Stimulated activated memory B cell treated with anti-CD40 and anti-IgM and Interleukin-4, amounts not matched to agents 10 μg/mL and 1 μg/mL and 100 μg/mL, for 72 hours (primary cell): ENCODE measurements around the gene WNT7A.

ENCODE experiments used
- ATAC-seq: fragments of 150-1000 bp; cut with Tn5 transposase; 2 replicates; pipeline ENCODE4 v1.10.0; 2021
- H3K27ac Mint-ChIP-seq: one replicate; pipeline ENCODE4 v1.8.0; 2022; ENCODE audit warnings: mild to moderate bottlenecking, mixed read lengths
- H3K27me3 Mint-ChIP-seq: one replicate; pipeline ENCODE4 v1.8.0; 2022; ENCODE audit warnings: mixed read lengths
- H3K36me3 Mint-ChIP-seq: one replicate; pipeline ENCODE4 v1.8.0; 2022; ENCODE audit warnings: mixed read lengths
- H3K4me1 Mint-ChIP-seq: one replicate; pipeline ENCODE4 v1.8.0; 2022; ENCODE audit warnings: mixed read lengths
- H3K4me3 Mint-ChIP-seq: one replicate; pipeline ENCODE4 v1.8.0; 2022; ENCODE audit warnings: mild to moderate bottlenecking, moderate library complexity, mixed read lengths
- H3K9me3 Mint-ChIP-seq: one replicate; pipeline ENCODE4 v1.8.0; 2022; ENCODE audit warnings: mixed read lengths

WNT7A gene

DNA sequence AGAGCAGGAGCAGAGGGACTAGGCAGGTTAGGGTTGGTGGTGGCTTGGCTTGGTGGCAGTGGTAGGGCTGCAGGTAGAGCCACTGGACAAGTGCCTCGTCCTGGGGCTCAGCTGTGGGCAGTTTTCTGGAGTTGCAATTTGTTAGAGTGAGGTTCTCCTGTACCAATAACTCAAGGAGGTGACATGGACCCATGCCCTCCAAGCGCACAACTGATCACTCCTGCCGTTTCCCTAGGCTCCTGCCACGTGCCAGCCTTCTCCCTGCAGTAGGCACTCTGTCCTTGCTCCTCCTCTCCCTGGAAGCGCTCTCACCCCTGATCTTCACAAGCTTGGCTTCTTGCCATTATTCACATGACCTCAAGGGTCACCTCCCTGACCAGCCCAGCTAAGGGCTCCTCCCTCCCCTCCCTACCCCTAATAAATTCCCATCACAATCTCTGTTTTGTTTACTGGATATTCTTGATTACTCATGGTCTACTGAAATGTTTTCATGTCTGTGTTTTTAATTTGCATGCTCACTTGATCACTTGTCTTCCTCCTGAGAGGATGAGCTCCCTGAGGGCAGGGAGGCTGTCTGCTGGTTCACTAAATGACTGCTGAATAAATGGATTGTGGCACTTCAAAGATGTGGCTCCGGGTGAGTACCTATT lies 3.3 kb downstream of the WNT7A start:
- Mint-ChIP-seq H3K4me3 (no peak overlapping the region), H3K27ac (no peak overlapping the region), H3K27me3 (peaks cover 76% of the 10 kb centered on the region)

DNA sequence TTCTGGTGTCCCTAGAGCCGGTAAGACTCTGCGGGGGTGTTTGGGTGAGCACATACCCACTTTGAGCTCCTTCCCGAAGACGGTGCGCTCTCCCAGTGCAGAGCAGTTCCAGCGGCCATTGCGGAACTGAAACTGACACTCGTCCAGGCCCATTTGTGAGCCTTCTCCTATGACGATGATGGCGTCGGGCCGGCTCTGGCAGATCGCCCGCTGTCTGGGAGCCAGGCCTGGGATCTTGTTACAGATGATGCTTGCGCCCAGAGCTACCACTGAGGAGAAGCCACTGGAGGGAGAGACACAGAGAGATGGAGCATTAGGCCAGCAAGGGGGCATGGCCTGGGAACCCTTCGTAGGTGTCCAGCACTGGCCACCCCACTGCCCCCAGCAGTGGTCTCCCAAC lies 5.0 kb downstream of the WNT7A start:
- ATAC-seq, result no peak
- Mint-ChIP-seq H3K9me3 (peaks cover 7% of the 10 kb centered on the region), H3K36me3 (no peaks in the 10 kb centered on the region), H3K4me1 (peaks cover 5% of the 10 kb centered on the region), H3K4me3 (no peak overlapping the region), H3K27me3 (peaks cover 71% of the 10 kb centered on the region), H3K27ac (no peak overlapping the region)

More for the DNA sequence above, 3.3 kb downstream of the WNT7A start:
- ATAC-seq, result no peak
- Mint-ChIP-seq H3K9me3 (peaks cover 3% of the 10 kb centered on the region), H3K4me1 (peaks cover 5% of the 10 kb centered on the region), H3K36me3 (no peaks in the 10 kb centered on the region)

DNA sequence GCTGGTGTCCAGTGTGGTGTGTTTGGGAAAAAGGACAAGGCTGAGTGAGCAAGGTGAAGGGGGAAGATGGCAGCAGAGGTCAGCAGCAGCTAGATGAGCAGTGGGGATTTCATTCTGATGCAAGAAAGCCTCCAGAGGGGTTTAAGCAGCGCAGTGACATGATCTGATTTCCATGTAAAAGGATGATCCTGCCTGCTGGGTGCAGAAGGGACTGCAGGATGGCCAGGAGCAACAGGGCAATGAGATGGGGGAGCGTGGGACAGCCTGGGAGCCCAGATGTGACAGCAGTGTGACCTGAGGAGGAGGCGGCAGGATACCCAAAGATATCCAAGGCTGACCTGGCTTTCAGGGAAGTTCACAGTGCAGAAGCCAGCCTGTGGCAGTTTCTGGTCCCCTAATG lies 6.1 kb downstream of the WNT7A start:
- no peak for ATAC-seq
- peaks cover 15% of the 10 kb centered on the region for H3K9me3 Mint-ChIP-seq
- peaks cover 1% of the 10 kb centered on the region for H3K4me1 Mint-ChIP-seq
- H3K4me3 Mint-ChIP-seq, result no peak overlapping the region
- no peaks in the 10 kb centered on the region for H3K36me3 Mint-ChIP-seq
- peaks cover 66% of the 10 kb centered on the region for H3K27me3 Mint-ChIP-seq
- H3K27ac Mint-ChIP-seq, result no peak overlapping the region

DNA sequence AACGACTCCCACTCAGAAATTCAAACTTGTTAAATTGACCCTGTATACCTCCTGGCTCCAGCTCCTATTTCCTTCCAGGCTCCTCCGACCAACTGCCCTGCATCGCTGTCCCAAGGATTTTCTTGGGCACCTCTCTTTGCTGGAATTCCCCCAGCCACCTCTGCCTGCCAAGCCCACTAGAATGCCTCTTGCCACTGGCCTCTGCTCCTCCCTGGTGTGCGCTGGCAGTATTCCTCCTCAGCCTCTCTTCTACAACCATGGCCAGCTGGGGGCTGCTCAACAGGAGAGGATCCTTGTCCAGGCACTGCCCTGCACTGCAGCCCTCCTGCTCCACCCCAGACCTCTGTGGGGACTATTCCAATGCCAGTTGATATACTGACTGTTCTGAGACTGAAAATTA lies 7.4 kb downstream of the WNT7A start:
- H3K36me3 Mint-ChIP-seq, result no peaks in the 10 kb centered on the region
- peaks cover 62% of the 10 kb centered on the region for H3K27me3 Mint-ChIP-seq
- no peak for ATAC-seq
- H3K27ac Mint-ChIP-seq, result no peak overlapping the region
- no peaks in the 10 kb centered on the region for H3K4me1 Mint-ChIP-seq
- H3K4me3 Mint-ChIP-seq, result no peak overlapping the region
- peaks cover 19% of the 10 kb centered on the region for H3K9me3 Mint-ChIP-seq

DNA sequence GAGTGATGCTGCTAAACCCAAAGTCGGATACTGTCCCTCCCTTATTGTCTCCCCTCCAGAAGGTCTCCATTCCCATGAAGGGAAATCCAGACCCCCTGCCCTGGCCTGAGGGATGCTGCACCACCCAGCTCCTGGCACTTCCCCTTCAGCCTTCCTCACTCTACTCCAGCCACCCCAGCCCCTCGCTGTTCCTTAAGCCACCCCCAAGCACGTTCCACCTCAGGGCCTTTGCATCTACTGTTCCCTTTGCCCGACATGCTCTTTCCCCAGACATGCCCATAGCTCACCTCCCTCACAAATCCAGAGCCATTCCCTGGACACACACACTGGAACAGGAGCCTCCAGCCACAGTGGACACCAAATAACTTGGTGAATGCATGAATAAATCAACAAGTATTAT lies 8.1 kb downstream of the WNT7A start:
- H3K36me3 Mint-ChIP-seq, result no peaks in the 10 kb centered on the region
- ATAC-seq, result no peak
- no peak overlapping the region for H3K27ac Mint-ChIP-seq
- H3K4me1 Mint-ChIP-seq, result no peaks in the 10 kb centered on the region
- peaks cover 62% of the 10 kb centered on the region for H3K27me3 Mint-ChIP-seq
- peaks cover 19% of the 10 kb centered on the region for H3K9me3 Mint-ChIP-seq
- no peak overlapping the region for H3K4me3 Mint-ChIP-seq

DNA sequence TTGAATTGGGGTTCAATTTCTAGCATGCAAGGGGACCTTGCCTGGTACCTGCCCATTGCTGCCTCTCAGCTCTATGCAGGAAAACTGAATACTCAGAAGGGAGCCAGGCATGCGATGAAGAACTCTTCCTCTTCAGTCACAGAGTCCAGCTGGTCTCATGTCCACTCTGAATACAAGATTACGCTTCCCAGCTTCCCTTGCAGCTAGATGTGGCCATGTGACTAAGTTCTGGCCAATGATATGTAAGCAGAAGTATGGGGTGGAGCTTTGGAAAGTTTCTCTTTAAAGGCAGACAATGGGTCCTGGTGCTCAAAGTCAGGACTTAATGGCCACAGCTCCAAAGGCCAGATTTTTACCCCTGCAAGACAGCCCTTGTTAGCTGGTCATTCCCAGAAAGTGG lies 9.0 kb downstream of the WNT7A start:
- Mint-ChIP-seq H3K4me3 (no peak overlapping the region), H3K9me3 (peaks cover 19% of the 10 kb centered on the region), H3K4me1 (no peaks in the 10 kb centered on the region), H3K27me3 (peaks cover 62% of the 10 kb centered on the region), H3K36me3 (no peaks in the 10 kb centered on the region), H3K27ac (no peak overlapping the region)
- ATAC-seq, result no peak

DNA sequence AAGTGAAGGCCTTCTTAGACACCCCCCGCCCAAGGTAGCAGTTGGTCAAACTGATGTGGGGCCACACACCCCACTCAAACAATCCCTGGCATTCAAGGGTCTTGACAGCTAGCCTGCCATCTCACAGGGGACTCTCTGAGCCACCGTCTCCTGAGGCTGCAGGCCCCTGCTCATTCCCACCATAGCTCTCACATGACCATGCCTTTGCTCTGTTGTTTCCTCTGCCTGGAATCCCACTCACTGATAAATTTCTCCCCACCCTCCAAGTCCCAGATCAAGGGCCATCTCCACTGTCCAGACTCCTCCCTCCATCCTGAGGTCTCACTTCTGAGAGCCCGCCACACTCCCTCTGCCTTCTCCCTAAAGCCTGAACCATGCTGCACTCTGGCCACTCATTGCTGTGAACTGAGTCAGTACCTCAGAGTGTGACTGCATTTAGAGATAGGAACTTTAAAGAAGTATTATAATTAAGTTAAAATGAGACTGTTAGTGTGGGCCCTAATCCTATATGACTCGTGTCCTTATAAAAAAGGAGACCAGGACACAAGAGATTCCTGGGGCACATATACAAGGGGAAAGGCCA lies 10.0 kb downstream of the WNT7A start:
- Mint-ChIP-seq H3K27ac (no peak overlapping the region), H3K9me3 (peaks cover 19% of the 10 kb centered on the region), H3K27me3 (peaks cover 59% of the 10 kb centered on the region), H3K36me3 (no peaks in the 10 kb centered on the region), H3K4me3 (no peak overlapping the region), H3K4me1 (no peaks in the 10 kb centered on the region)
- ATAC-seq, result no peak

DNA sequence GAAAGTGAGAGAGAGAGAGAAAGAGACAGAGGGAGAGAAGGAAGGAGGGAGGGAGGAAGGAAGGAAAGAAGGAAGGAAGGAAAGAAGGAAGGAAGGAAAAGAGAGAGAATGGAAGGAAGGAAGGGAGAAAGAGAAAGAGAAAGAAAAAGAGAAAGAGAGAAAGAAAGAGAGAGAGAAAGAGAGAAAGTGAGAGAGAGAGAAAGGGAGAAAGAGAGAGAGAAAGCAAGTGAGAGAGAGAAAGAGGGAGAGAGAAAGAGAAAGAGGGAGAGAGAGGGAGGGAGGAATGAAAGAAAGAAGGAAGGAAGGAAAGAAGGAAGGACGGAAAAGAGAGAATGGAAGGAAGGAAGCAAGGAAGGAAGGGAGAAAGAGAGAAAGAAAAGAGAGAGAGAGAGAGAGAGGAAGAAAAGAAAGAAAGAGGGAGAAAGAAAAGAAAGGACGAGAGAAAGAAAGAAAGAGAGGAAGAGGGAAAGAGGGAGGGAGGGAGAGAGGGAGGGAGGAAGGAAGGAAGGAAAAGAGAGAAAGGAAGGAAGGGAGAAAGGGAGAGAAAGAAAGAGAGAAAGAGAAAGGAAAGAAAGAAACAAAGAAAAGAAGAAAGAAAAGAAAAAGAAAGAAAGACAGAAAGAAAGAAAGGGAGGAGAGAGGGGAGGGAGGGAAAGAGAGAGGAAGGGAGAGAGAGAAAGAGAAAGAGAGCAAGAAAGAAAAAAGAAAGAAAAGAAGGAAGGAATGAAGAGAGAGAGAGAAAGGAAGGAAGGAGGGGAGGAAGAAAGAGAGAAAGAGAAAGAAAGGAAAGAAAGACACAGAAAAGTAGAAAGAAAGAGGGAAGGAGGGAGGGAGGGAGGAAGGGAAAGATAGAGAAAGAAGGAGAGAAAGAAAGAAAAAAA lies 10.8 kb downstream of the WNT7A start:
- Mint-ChIP-seq H3K4me3 (no peak overlapping the region), H3K4me1 (no peaks in the 10 kb centered on the region), H3K36me3 (no peaks in the 10 kb centered on the region), H3K27ac (no peak overlapping the region), H3K27me3 (peaks cover 58% of the 10 kb centered on the region), H3K9me3 (peaks cover 19% of the 10 kb centered on the region)
- no peak for ATAC-seq

DNA sequence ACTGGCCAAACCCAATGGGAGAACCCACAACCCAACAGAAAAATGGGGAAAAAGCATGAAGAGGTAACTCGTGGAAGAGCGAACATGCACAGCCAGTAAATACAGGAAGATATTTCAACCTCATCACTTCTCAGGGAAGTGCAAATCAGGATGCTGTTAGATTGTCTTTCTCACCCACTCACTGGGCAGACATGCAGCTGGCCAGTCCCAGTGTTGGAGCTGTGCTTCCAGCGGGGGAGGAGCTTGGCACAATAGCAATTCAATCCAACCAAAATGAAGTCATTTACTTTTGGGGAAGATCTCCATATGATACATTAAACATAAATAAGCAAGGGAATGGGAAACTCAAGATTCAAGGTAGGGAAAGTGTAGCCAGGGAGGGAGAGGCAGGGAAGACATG lies 12.1 kb downstream of the WNT7A start:
- no peak overlapping the region for H3K4me3 Mint-ChIP-seq
- peaks cover 19% of the 10 kb centered on the region for H3K9me3 Mint-ChIP-seq
- H3K36me3 Mint-ChIP-seq, result no peaks in the 10 kb centered on the region
- H3K27me3 Mint-ChIP-seq, result peaks cover 54% of the 10 kb centered on the region
- no peak for ATAC-seq
- H3K4me1 Mint-ChIP-seq, result no peaks in the 10 kb centered on the region
- H3K27ac Mint-ChIP-seq, result no peak overlapping the region

DNA sequence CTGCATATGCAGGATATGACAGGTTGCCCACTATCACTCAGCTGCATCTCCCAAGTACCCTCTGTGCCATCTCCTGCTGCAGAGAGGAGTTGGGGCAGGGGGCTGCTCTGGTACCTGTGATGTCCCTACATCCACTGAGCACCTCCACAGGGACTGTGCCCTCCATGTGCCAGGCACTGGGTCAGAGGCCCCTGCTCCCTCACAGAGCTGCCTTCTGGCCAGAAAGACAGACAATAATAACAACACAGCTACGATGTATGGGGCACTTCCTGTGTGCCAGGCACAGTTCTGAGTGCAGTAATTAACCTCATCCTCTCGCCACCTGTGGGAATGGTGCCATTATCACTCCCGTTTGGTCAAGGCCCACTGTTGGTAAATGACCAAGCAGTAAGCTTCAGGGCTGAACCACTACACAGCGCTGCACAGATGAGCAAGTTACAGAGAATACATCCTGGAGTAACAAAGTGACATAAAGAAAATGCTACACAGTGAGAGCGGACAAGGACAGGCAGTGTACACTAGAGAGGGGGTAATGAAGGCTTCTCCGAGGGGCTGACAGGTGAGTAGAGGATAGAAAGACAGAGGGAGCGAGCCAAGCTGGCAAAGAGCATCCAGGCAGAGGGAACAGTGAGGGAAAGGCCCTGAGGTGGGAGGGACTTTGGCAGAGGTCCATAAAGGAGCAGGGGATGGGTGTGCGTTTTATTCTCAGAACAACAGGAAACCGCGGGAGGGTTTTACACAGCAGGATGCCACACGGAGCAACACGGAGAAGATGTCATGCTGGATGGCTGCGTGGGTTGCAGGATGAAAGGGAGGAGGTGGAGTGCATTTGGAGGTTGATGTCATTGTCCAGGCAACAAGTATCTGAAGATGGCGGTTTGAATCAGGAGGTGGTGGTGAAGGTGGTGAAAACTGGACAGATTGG lies 13.6 kb downstream of the WNT7A start:
- Mint-ChIP-seq H3K4me3 (no peak overlapping the region), H3K36me3 (no peaks in the 10 kb centered on the region), H3K9me3 (peaks cover 13% of the 10 kb centered on the region), H3K27me3 (peaks cover 55% of the 10 kb centered on the region), H3K27ac (no peak overlapping the region), H3K4me1 (no peaks in the 10 kb centered on the region)
- no peak for ATAC-seq

DNA sequence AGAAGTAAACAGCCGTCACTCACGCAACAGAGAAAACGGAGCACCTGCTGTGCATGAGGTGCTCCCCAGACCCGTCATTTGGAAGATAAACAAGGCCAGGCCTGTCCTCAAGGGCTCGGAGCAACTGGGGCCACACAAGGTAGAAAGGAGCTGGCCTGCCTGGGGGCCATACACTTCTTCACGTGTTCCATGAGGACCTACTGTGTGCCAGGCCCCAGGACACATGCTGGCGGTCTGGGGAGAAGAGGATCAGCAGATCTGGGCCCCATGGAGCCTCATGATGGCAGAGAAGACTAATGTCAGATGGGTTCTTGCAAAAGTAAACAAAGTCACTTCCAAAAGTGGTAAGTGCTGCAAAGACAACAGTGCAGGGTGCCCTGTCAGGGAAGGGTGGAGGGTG lies 14.3 kb downstream of the WNT7A start:
- Mint-ChIP-seq H3K27ac (no peak overlapping the region), H3K4me3 (no peak overlapping the region), H3K4me1 (no peaks in the 10 kb centered on the region), H3K9me3 (peaks cover 11% of the 10 kb centered on the region), H3K36me3 (no peaks in the 10 kb centered on the region), H3K27me3 (peaks cover 59% of the 10 kb centered on the region)
- no peak for ATAC-seq

DNA sequence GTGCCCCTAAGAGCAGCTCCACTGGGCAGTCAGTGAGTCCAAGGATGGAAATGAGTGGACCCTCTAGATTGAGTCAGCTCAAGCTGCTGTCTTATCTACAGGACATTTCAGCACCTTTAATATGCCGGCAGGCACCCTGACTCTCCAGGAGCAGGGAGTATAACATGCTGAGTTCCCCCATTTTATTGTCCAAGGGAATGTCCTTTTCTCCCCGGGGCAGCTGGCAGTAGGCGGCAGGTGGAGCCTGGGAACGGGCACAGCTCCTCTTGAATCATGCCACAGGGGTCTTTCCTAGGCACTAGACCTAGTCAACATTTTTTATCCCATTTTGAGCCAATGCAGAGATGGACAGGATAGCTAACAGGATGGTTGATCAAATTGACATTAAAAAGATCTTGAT lies 14.8 kb downstream of the WNT7A start:
- ATAC-seq, result no peak
- Mint-ChIP-seq H3K4me1 (no peaks in the 10 kb centered on the region), H3K36me3 (no peaks in the 10 kb centered on the region), H3K27me3 (peaks cover 59% of the 10 kb centered on the region), H3K27ac (no peak overlapping the region), H3K9me3 (peaks cover 11% of the 10 kb centered on the region), H3K4me3 (no peak overlapping the region)

DNA sequence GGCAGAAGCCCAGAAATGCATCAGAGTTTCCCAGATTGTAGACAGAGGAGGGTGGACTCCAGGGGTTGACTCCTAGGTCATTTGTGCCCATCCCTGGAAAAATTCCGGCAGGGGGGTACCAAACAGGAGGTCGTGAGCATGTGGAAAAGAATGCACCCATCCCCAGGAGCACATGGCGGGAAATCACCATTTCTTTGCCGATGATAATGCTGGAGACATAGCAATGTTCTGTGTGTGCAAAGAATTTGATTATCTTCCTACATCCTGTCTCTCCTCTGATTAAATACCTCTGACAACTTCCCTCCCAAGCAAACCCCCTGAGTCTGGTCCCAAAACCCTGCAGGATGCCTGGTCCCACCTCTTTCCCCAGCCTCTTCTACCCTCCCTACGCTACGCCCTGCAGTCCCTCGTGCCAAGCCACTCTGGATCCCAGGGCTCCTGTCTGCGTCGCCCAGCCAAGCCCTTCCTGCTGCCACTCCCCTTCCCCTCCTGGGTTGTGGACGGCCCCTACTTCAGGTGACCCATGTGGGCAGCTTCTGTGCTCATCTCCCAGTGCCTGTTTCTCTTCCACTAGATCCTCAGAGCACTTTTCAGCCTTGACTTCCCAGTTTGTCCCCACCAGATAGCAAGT lies 15.8 kb downstream of the WNT7A start:
- H3K9me3 Mint-ChIP-seq, result peaks cover 7% of the 10 kb centered on the region
- ATAC-seq, result no peak
- H3K27me3 Mint-ChIP-seq, result peaks cover 59% of the 10 kb centered on the region
- no peak overlapping the region for H3K27ac Mint-ChIP-seq
- H3K4me3 Mint-ChIP-seq, result no peak overlapping the region
- H3K36me3 Mint-ChIP-seq, result no peaks in the 10 kb centered on the region
- H3K4me1 Mint-ChIP-seq, result no peaks in the 10 kb centered on the region

DNA sequence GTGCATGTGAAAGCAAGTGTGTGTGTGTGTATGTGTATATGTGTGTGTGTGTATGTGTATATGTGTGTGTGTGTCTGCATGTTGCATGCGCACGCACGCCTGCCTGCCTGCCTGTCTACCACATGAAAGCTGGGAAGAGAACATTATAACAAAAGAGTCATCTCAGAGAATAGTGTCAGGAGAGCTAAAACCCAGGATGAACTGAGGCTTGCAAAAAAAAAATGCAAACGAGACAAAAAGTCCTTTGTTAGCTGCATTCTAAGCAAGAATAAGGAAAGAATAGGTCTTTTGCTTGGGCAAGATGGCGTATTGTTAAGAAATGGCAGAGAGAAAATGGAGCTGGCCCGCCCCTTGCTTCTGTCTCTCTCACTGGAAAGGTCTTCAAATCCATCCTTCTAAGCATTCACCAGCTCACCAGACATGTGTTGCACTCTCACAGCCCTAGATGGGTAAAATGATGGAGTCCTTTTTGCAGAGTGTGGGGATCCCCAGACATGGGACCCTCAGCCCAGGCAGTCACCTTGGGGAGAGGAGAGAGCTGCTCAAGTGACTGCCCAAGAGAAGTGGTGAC lies 16.4 kb downstream of the WNT7A start:
- Mint-ChIP-seq H3K4me1 (no peaks in the 10 kb centered on the region), H3K9me3 (peaks cover 2% of the 10 kb centered on the region), H3K36me3 (no peaks in the 10 kb centered on the region), H3K27ac (no peak overlapping the region), H3K4me3 (no peak overlapping the region), H3K27me3 (peaks cover 59% of the 10 kb centered on the region)
- no peak for ATAC-seq
